H9 (cell line): ENCODE measurements around the gene KIF23. TPM values are rescaled to one million over a fixed set of nuclear protein-coding genes. Genes with fewer than 3 reads are reported as not detected.

ENCODE experiments used
- DNase-seq: peaks from one replicate; pipeline ENCODE4 v3.0.0-alpha.2; 2017
- H2AFZ ChIP-seq: one replicate; pipeline ENCODE4 v1.6.1; 2013; ENCODE audit warnings: mild to moderate bottlenecking, low read length, control low read depth, moderate library complexity
- H2AK5ac ChIP-seq: 2 replicates; pipeline ENCODE4 v1.6.1; 2013; ENCODE audit warnings: low read length, control low read depth, mixed read lengths; ENCODE audit not compliant: insufficient read length
- H2BK120ac ChIP-seq: one replicate; pipeline ENCODE4 v1.6.1; 2013; ENCODE audit warnings: low read depth, mild to moderate bottlenecking, low read length, control low read depth, inconsistent platforms; ENCODE audit not compliant: poor library complexity, severe bottlenecking
- H2BK12ac ChIP-seq: 2 replicates; pipeline ENCODE4 v1.6.1; 2013; ENCODE audit warnings: low read length, control low read depth, mixed read lengths, low read depth; ENCODE audit not compliant: insufficient read length
- H2BK15ac ChIP-seq: 2 replicates; pipeline ENCODE4 v1.6.1; 2013; ENCODE audit warnings: low read depth, low read length, control low read depth
- H2BK20ac ChIP-seq: one replicate; pipeline ENCODE4 v1.6.1; 2013; ENCODE audit warnings: low read depth, mild to moderate bottlenecking, low read length, control low read depth, inconsistent platforms; ENCODE audit not compliant: poor library complexity, severe bottlenecking
- H2BK5ac ChIP-seq: 2 replicates; pipeline ENCODE4 v1.6.1; 2013; ENCODE audit warnings: low read length, control low read depth, mixed read lengths; ENCODE audit not compliant: insufficient read length
- H3K14ac ChIP-seq: 2 replicates; pipeline ENCODE4 v1.6.1; 2013; ENCODE audit warnings: low read length, control low read depth; ENCODE audit not compliant: insufficient read depth
- H3K18ac ChIP-seq: 2 replicates; pipeline ENCODE4 v1.6.1; 2013; ENCODE audit warnings: low read depth, mild to moderate bottlenecking, mixed read lengths, low read length, control low read depth; ENCODE audit not compliant: insufficient read length
- H3K23ac ChIP-seq: 2 replicates; pipeline ENCODE4 v1.6.1; 2013; ENCODE audit warnings: low read length, control low read depth, mixed read lengths, low read depth; ENCODE audit not compliant: insufficient read length
- H3K23me2 ChIP-seq: 2 replicates; pipeline ENCODE4 v1.6.1; 2013; ENCODE audit warnings: low read depth, mild to moderate bottlenecking, mixed read lengths, low read length, control low read depth; ENCODE audit not compliant: insufficient read length, poor library complexity, severe bottlenecking
- H3K27ac ChIP-seq: 2 replicates; pipeline ENCODE4 v1.5.1; 2013; ENCODE audit warnings: low read length, control low read depth, mixed read lengths, low read depth; ENCODE audit not compliant: insufficient read length
- H3K27me3 ChIP-seq: 2 replicates; pipeline ENCODE4 v1.6.1; 2013; ENCODE audit warnings: low read length, control low read depth, inconsistent platforms; ENCODE audit not compliant: insufficient read depth
- H3K4ac ChIP-seq: 2 replicates; pipeline ENCODE4 v1.6.1; 2013; ENCODE audit warnings: low read depth, mild to moderate bottlenecking, control low read depth, inconsistent platforms, low read length, moderate library complexity
- H3K4me1 ChIP-seq: 2 replicates; pipeline ENCODE4 v1.6.1; 2013; ENCODE audit warnings: low read length, control low read depth, inconsistent platforms; ENCODE audit not compliant: insufficient read depth
- H3K4me2 ChIP-seq: 2 replicates; pipeline ENCODE4 v1.6.1; 2013; ENCODE audit warnings: low read length, control low read depth, mixed read lengths; ENCODE audit not compliant: insufficient read length, insufficient read depth
- H3K56ac ChIP-seq: 2 replicates; pipeline ENCODE4 v1.6.1; 2013; ENCODE audit warnings: low read depth, mild to moderate bottlenecking, mixed read lengths, low read length, control low read depth; ENCODE audit not compliant: insufficient read length
- H3K79me1 ChIP-seq: 2 replicates; pipeline ENCODE4 v1.6.1; 2013; ENCODE audit warnings: low read depth, mild to moderate bottlenecking, moderate library complexity, low read length, control low read depth, inconsistent platforms; ENCODE audit not compliant: insufficient read depth, poor library complexity, severe bottlenecking
- H3K79me2 ChIP-seq: 2 replicates; pipeline ENCODE4 v1.6.1; 2013; ENCODE audit warnings: low read length, control low read depth, inconsistent platforms; ENCODE audit not compliant: insufficient read depth
- H3K9ac ChIP-seq: 2 replicates; pipeline ENCODE4 v1.6.1; 2013; ENCODE audit warnings: low read length, control low read depth, mixed read lengths; ENCODE audit not compliant: insufficient read length; ENCODE audit errors: extremely low read depth
- H3K9me3 ChIP-seq: one replicate; pipeline ENCODE4 v1.6.1; 2013; ENCODE audit warnings: low read depth, low read length, inconsistent platforms; ENCODE audit not compliant: control insufficient read depth
- H3T11ph ChIP-seq: one replicate; pipeline ENCODE4 v1.6.1; 2013; ENCODE audit warnings: mild to moderate bottlenecking, low read length, control low read depth, inconsistent platforms
- H4K20me1 ChIP-seq: one replicate; pipeline ENCODE4 v1.6.1; 2013; ENCODE audit not compliant: control insufficient read depth, insufficient read length, insufficient read depth
- H4K5ac ChIP-seq: 2 replicates; pipeline ENCODE4 v1.6.1; 2013; ENCODE audit warnings: low read depth, mild to moderate bottlenecking, mixed read lengths, low read length, control low read depth; ENCODE audit not compliant: insufficient read length
- H4K8ac ChIP-seq: replicated peaks from 2 replicates; pipeline ENCODE4 v1.6.1; 2013; ENCODE audit warnings: low read length, control low read depth, mixed read lengths, low read depth; ENCODE audit not compliant: insufficient read length
- H4K91ac ChIP-seq: 2 replicates; pipeline ENCODE4 v1.6.1; 2013; ENCODE audit warnings: low read depth, mild to moderate bottlenecking, moderate library complexity, mixed read lengths, low read length, control low read depth; ENCODE audit not compliant: insufficient read length
- H3K27ac Mint-ChIP-seq, 3 experiments: 2 replicates in 2 of 3; 3 replicates in 1 of 3; pipeline ENCODE4 v1.8.0; 2020 to 2021; ENCODE audit warnings: mixed read lengths in 3 of 3, mild to moderate bottlenecking in 1 of 3, moderate library complexity in 1 of 3
- H3K27me3 Mint-ChIP-seq: 2 replicates; pipeline ENCODE4 v1.8.0; 2021; ENCODE audit warnings: low read depth, mild to moderate bottlenecking, moderate library complexity, mixed read lengths
- H3K36me3 Mint-ChIP-seq, 3 experiments: 2 replicates in 2 of 3; 3 replicates in 1 of 3; pipeline ENCODE4 v1.8.0; 2020 to 2021; ENCODE audit warnings: low read depth in 3 of 3, mixed read lengths in 3 of 3; ENCODE audit not compliant: insufficient read depth in 1 of 3
- H3K4me1 Mint-ChIP-seq, 2 experiments: 2 replicates each; pipeline ENCODE4 v1.8.0; 2020; ENCODE audit warnings: mixed read lengths in 2 of 2
- H3K4me3 Mint-ChIP-seq, 2 experiments: 2 replicates in 1 of 2; 3 replicates in 1 of 2; pipeline ENCODE4 v1.8.0; 2020 to 2021; ENCODE audit warnings: mild to moderate bottlenecking in 2 of 2, mixed read lengths in 2 of 2, moderate library complexity in 1 of 2
- H3K9me3 Mint-ChIP-seq, 2 experiments: 2 replicates in 1 of 2; 3 replicates in 1 of 2; pipeline ENCODE4 v1.8.0; 2020; ENCODE audit warnings: mild to moderate bottlenecking in 2 of 2, mixed read lengths in 2 of 2, moderate library complexity in 1 of 2
- WGBS: extraction: QIAGEN DNeasy Blood & Tissue Kit; methylation state at CpG from one replicate; pipeline ENCODE4 v1.1.7; 2013; ENCODE audit warnings: missing lambda C conversion rate, low lambda C conversion rate, mixed read lengths; ENCODE audit not compliant: insufficient read length; ENCODE audit errors: extremely low coverage; 5-methylcytosine and 5-hydroxymethylcytosine counted together
- total RNA-seq: library from RNA; stranded (reverse); gene quantifications from 2 replicates; pipeline ENCODE4 v1.2.1, GENCODE V29; 2021
- TF ChIP-seq, protein P1 (sequence below): fragments of 200-600 bp; sonication (generic); conservative IDR thresholded peaks from 3 replicates; pipeline ENCODE4 v1.8.0; 2021; ENCODE audit warnings: antibody characterized with exemption, mild to moderate bottlenecking

Gene KIF23
- total RNA-seq, 1 experiment from 2014 or later: 55.4 TPM

GRCh38 chr15:69369631-69370030 is 44.5 kb upstream of the KIF23 start:
- Histone ChIP-seq H3K4me2 (no peak overlapping the region), H3T11ph (no peak overlapping the region), H2BK120ac (no peak overlapping the region), H4K91ac (no peak overlapping the region), H3K27me3 (no peaks in the 10 kb centered on the region), H4K8ac (no peak overlapping the region), H3K4ac (no peak overlapping the region), H4K5ac (no peak overlapping the region), H3K23me2 (no peaks in the 10 kb centered on the region), H3K9me3 (no peaks in the 10 kb centered on the region), H3K9ac (no peak overlapping the region), H3K23ac (no peak overlapping the region), H3K56ac (no peak overlapping the region), H2AK5ac (no peak overlapping the region), H2BK15ac (no peak overlapping the region), H2BK12ac (no peak overlapping the region), H3K27ac (no peak overlapping the region), H2BK5ac (no peak overlapping the region), H4K20me1 (no peaks in the 10 kb centered on the region), H2BK20ac (no peak overlapping the region), H3K79me2 (no peaks in the 10 kb centered on the region), H3K79me1 (no peaks in the 10 kb centered on the region), H3K18ac (no peak overlapping the region), H2AFZ (no peak overlapping the region), H3K4me1 (no peaks in the 10 kb centered on the region), H3K14ac (no peak overlapping the region)
- Mint-ChIP-seq H3K4me3 (no peak overlapping the region), H3K27ac (no peak overlapping the region), H3K9me3 (peaks cover 4% of the 10 kb centered on the region in 2 experiments), H3K36me3 (peaks cover 0 to 6% (median 4%) of the 10 kb centered on the region in 3 experiments; a peak in 1 of 7 replicates), H3K27me3 (no peaks in the 10 kb centered on the region), H3K4me1 (no peaks in the 10 kb centered on the region)
- TF ChIP-seq, protein P1, sequence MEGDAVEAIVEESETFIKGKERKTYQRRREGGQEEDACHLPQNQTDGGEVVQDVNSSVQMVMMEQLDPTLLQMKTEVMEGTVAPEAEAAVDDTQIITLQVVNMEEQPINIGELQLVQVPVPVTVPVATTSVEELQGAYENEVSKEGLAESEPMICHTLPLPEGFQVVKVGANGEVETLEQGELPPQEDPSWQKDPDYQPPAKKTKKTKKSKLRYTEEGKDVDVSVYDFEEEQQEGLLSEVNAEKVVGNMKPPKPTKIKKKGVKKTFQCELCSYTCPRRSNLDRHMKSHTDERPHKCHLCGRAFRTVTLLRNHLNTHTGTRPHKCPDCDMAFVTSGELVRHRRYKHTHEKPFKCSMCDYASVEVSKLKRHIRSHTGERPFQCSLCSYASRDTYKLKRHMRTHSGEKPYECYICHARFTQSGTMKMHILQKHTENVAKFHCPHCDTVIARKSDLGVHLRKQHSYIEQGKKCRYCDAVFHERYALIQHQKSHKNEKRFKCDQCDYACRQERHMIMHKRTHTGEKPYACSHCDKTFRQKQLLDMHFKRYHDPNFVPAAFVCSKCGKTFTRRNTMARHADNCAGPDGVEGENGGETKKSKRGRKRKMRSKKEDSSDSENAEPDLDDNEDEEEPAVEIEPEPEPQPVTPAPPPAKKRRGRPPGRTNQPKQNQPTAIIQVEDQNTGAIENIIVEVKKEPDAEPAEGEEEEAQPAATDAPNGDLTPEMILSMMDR: no peak
- no CpG with 5 or more reads among the region's 2 CpGs for WGBS
- no peak for DNase-seq
